Activated T-cell treated with anti-CD3 and anti-CD28 coated beads for 4 hours (primary cell): ENCODE data around the gene ALPK1.
"Not testable (repeated sequence)": the region's sequence is repeated elsewhere in the genome, so short reads cannot be mapped to it uniquely, and the experiment has no call there.

Experiments
- DNase-seq: peaks from one replicate; pipeline ENCODE4 v3.0.0-alpha.2; 2020

The ALPK1 gene

GRCh38 chr4:112284662-112285411 lies 12.3 kb upstream of the ALPK1 start:
- DNase-seq = no peak

GRCh38 chr4:112287258-112287989 lies 9.7 kb upstream of the ALPK1 start:
- no peak for DNase-seq

- no peak for DNase-seq
Measured at GRCh38 chr4:112288455-112288854, 8.7 kb upstream of the ALPK1 start.

GRCh38 chr4:112289407-112290253 lies 7.5 kb upstream of the ALPK1 start:
- DNase-seq = no peak

GRCh38 chr4:112290341-112290740 lies 6.8 kb upstream of the ALPK1 start:
- DNase-seq = no peak

GRCh38 chr4:112299721-112300120 lies 2.6 kb downstream of the ALPK1 start:
- DNase-seq = no peak

GRCh38 chr4:112302320-112303274 lies 5.4 kb downstream of the ALPK1 start:
- DNase-seq = no peak

- DNase-seq = not testable (repeated sequence)
Measured at GRCh38 chr4:112305477-112305876, 8.3 kb downstream of the ALPK1 start.

- not testable (repeated sequence) for DNase-seq
Measured at GRCh38 chr4:112309263-112309791, 12.2 kb downstream of the ALPK1 start.

GRCh38 chr4:112311516-112311915 lies 14.3 kb downstream of the ALPK1 start:
- DNase-seq = no peak

GRCh38 chr4:112312610-112313239 lies 15.6 kb downstream of the ALPK1 start:
- DNase-seq = no peak

- no peak for DNase-seq
Measured at GRCh38 chr4:112315446-112315845, 18.3 kb downstream of the ALPK1 start.

GRCh38 chr4:112316360-112316759 lies 19.2 kb downstream of the ALPK1 start:
- no peak for DNase-seq

GRCh38 chr4:112318239-112319142 lies 21.3 kb downstream of the ALPK1 start:
- no peak for DNase-seq

GRCh38 chr4:112321776-112322684 lies 24.9 kb downstream of the ALPK1 start:
- DNase-seq = peak; percentile 69

GRCh38 chr4:112322866-112323265 lies 25.7 kb downstream of the ALPK1 start:
- no peak for DNase-seq

- no peak for DNase-seq
Measured at GRCh38 chr4:112325530-112325929, 28.4 kb downstream of the ALPK1 start.

- no peak for DNase-seq
Measured at GRCh38 chr4:112327965-112328733, 31.0 kb downstream of the ALPK1 start.
